Smooth muscle cell (in vitro differentiated cells): Measurements from ENCODE around the gene TMEM147. TPM values are rescaled to one million over a fixed set of nuclear protein-coding genes. Genes with fewer than 3 reads are reported as not detected.

Experiments
- DNase-seq: peaks from one replicate; lab custom pipeline; 2025; ENCODE audit not compliant: unreplicated experiment; lab: John Stamatoyannopoulos, UW
- H2AFZ ChIP-seq: fragments of 200-600 bp; sonication (generic); 2 replicates; pipeline ENCODE4 v1.6.0; 2016; ENCODE audit warnings: antibody characterized with exemption, low read depth, mild to moderate bottlenecking
- H3F3A ChIP-seq: fragments of 200-600 bp; sonication (generic); 2 replicates; pipeline ENCODE4 v1.6.0; 2017; ENCODE audit warnings: antibody characterized with exemption, low read depth
- H3K27ac ChIP-seq: fragments of 200-600 bp; sonication (generic); 2 replicates; pipeline ENCODE4 v1.5.1; 2016; ENCODE audit warnings: low read depth, mild to moderate bottlenecking
- H3K27me3 ChIP-seq: fragments of 200-600 bp; sonication (generic); 2 replicates; pipeline ENCODE4 v1.6.1; 2016; ENCODE audit warnings: low read depth, mild to moderate bottlenecking
- H3K36me3 ChIP-seq: fragments of 200-600 bp; sonication (generic); 2 replicates; pipeline ENCODE4 v1.5.1; 2016; ENCODE audit warnings: low read depth
- H3K4me1 ChIP-seq: fragments of 200-600 bp; sonication (generic); 2 replicates; pipeline ENCODE4 v1.5.1; 2016; ENCODE audit warnings: low read depth
- H3K4me2 ChIP-seq: fragments of 200-600 bp; sonication (generic); 2 replicates; pipeline ENCODE4 v1.6.0; 2016; ENCODE audit warnings: mild to moderate bottlenecking
- H3K4me3 ChIP-seq: fragments of 200-600 bp; sonication (generic); 2 replicates; pipeline ENCODE4 v1.5.1; 2016; ENCODE audit warnings: mild to moderate bottlenecking
- H3K79me2 ChIP-seq: fragments of 200-600 bp; sonication (generic); 2 replicates; pipeline ENCODE4 v1.6.0; 2016; ENCODE audit warnings: low read depth, mild to moderate bottlenecking
- H3K9ac ChIP-seq: fragments of 200-600 bp; sonication (generic); 2 replicates; pipeline ENCODE4 v1.6.0; 2016; ENCODE audit warnings: low read depth
- H3K9me3 ChIP-seq: fragments of 200-600 bp; sonication (generic); replicated peaks from 2 replicates; pipeline ENCODE4 v1.5.1; 2016; ENCODE audit warnings: low read depth
- H4K20me1 ChIP-seq: fragments of 200-600 bp; sonication (generic); 2 replicates; pipeline ENCODE4 v1.6.0; 2016; ENCODE audit warnings: low read depth
- WGBS: methylation state at CpG from one replicate; pipeline ENCODE4 v1.1.7; 2016; ENCODE audit warnings: low lambda C conversion rate; 5-methylcytosine and 5-hydroxymethylcytosine counted together
- polyA plus RNA-seq: library from polyadenylated mRNA; unstranded; fragments of >200 nt; fragmentation: Nextera tagmentation; extraction: Ambion mirVana; gene quantifications from 2 replicates; pipeline ENCODE4 v1.2.1, GENCODE V29; 2016
- total RNA-seq: library from RNA; depleted of rRNA; stranded (reverse); fragments of >200 nt; gene quantifications from 2 replicates; pipeline ENCODE4 v1.2.3, GENCODE V29; 2014
- TF ChIP-seq, protein P1 (sequence below): fragments of 200-600 bp; sonication (generic); IDR thresholded peaks from 2 replicates; pipeline ENCODE4 v1.5.1; 2017; ENCODE audit warnings: borderline replicate concordance, mild to moderate bottlenecking, antibody characterized with exemption; ENCODE audit not compliant: insufficient read depth, poor library complexity, severe bottlenecking

TMEM147 gene
- total and polyA plus RNA-seq, 2 experiments from 2014 or later = 168 to 291 TPM

DNA sequence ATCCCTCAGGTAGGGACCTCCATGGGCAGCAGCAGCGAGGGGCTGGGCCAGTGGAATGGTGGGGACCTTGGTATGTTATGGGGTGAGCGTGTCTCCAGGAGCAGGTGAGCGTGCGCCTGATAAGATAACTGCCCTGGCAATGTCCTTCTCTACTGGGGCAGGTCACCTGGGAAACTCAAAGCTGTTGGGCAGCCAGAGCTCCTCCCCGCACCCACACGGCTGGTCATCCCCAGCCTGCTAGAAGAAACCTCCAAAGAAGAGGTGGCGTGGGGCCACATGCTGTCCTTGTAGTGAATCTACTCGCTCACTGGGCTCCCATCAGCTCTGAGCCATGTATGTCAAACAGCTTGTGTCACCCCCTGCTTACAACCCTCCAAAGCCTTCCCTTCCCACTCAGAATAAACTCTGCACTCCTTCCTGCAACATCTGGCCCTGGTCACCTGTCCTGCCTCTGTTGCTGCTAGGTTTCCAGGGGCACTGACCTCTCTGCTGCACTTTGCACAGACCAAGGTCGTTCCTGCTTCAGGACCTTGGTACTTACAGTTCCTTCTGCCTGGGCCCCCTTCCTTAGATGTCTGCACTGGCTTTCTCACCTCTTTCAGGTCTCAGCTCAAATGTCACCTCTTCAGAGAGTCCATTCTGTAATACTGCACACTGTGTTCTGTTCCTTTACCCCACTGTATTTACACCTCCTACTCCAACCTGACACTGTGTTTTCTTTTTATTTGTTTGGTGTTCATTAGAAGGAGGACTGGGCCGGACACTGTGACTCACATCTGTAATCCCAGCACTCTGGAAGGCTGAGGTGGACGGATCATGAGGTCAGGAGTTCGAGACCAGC, 19.8 kb downstream of the TMEM147 start:
- H3K9me3 ChIP-seq = no peaks in the 10 kb centered on the region
- H3K9ac ChIP-seq = no peak overlapping the region
- no peaks in the 10 kb centered on the region for H3K79me2 ChIP-seq
- H3K27ac ChIP-seq = no peak overlapping the region
- H3K36me3 ChIP-seq = no peaks in the 10 kb centered on the region
- no peak overlapping the region for H3K4me3 ChIP-seq
- TF ChIP-seq, protein P1, sequence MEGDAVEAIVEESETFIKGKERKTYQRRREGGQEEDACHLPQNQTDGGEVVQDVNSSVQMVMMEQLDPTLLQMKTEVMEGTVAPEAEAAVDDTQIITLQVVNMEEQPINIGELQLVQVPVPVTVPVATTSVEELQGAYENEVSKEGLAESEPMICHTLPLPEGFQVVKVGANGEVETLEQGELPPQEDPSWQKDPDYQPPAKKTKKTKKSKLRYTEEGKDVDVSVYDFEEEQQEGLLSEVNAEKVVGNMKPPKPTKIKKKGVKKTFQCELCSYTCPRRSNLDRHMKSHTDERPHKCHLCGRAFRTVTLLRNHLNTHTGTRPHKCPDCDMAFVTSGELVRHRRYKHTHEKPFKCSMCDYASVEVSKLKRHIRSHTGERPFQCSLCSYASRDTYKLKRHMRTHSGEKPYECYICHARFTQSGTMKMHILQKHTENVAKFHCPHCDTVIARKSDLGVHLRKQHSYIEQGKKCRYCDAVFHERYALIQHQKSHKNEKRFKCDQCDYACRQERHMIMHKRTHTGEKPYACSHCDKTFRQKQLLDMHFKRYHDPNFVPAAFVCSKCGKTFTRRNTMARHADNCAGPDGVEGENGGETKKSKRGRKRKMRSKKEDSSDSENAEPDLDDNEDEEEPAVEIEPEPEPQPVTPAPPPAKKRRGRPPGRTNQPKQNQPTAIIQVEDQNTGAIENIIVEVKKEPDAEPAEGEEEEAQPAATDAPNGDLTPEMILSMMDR = no peak
- 89% methylated on average over 11 of the region's 12 CpGs for WGBS
- H3F3A ChIP-seq = no peaks in the 10 kb centered on the region
- H3K4me2 ChIP-seq = no peak overlapping the region
- no peaks in the 10 kb centered on the region for H4K20me1 ChIP-seq
- no peak for DNase-seq
- no peak overlapping the region for H2AFZ ChIP-seq
- H3K4me1 ChIP-seq = no peaks in the 10 kb centered on the region
- peaks cover 23% of the 10 kb centered on the region for H3K27me3 ChIP-seq

DNA sequence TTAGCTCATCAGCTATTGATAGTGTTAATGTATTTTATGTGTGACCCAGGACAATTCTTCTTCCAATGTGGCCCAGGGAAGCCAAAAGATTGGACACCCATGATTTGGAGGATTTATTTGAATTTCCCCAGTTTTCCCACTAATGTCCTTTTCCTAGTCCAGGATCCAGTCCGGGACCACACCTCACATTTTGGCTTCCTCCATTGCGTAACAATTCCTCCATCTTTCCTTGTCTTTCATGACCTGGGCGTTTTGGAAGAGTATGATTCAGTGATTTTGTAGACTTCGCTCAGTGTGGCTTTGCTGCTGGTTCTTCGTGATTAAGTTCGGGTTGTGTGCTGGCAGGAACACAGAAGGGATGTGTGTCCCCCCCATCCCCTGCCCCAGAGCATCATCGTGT, 21.3 kb downstream of the TMEM147 start:
- H3F3A ChIP-seq = no peaks in the 10 kb centered on the region
- no peaks in the 10 kb centered on the region for H3K79me2 ChIP-seq
- no peak overlapping the region for H3K4me2 ChIP-seq
- no peak overlapping the region for H2AFZ ChIP-seq
- TF ChIP-seq, protein P1 = no peak
- DNase-seq = no peak
- no peak overlapping the region for H3K4me3 ChIP-seq
- H3K4me1 ChIP-seq = no peaks in the 10 kb centered on the region
- 92% methylated on average over 7 of the region's 7 CpGs for WGBS
- no peak overlapping the region for H3K9ac ChIP-seq
- H3K9me3 ChIP-seq = no peaks in the 10 kb centered on the region
- no peaks in the 10 kb centered on the region for H3K36me3 ChIP-seq
- no peaks in the 10 kb centered on the region for H4K20me1 ChIP-seq
- H3K27ac ChIP-seq = no peak overlapping the region
- peaks cover 9% of the 10 kb centered on the region for H3K27me3 ChIP-seq

DNA sequence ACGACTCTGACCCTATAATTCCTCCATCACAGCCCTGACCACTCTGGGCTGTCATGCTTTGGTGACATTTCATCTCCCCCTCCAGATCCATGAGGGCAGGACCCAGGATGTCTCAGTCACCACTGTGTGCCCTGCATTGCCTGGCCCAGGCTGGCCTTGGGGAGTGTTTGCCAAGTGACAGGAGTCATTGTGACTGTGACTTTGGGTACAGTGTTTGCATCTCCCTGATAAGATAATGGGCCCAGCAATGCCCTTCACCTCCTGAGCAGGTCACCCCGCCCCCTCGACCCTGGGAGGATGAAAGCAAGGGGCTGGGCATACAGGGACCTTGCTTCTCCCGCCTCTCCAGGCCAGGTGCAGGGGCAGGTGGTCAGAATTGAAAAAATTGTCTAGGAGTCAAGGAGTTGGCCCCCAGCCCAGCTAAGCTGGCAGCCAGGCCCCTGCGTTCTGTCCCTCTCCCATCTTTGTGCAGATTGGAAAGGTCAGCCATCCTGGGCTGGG, 23.9 kb downstream of the TMEM147 start:
- Histone ChIP-seq H3K4me2 (no peak overlapping the region), H4K20me1 (no peaks in the 10 kb centered on the region), H3K9me3 (no peaks in the 10 kb centered on the region), H3K4me3 (no peak overlapping the region), H2AFZ (no peak overlapping the region), H3K27ac (no peak overlapping the region), H3K9ac (no peak overlapping the region), H3F3A (no peaks in the 10 kb centered on the region), H3K36me3 (no peaks in the 10 kb centered on the region), H3K79me2 (no peaks in the 10 kb centered on the region), H3K27me3 (peaks cover 4% of the 10 kb centered on the region), H3K4me1 (no peaks in the 10 kb centered on the region)
- 76% methylated on average over 5 of the region's 5 CpGs for WGBS
- TF ChIP-seq, protein P1 = no peak
- DNase-seq = no peak
